H9 (cell line): ENCODE data around the gene RAPGEF6. TPM values are rescaled to one million over a fixed set of nuclear protein-coding genes. Genes with fewer than 3 reads are reported as not detected.

Source experiments
- DNase-seq: peaks from one replicate; pipeline ENCODE4 v3.0.0-alpha.2; 2017
- H2AFZ ChIP-seq: one replicate; pipeline ENCODE4 v1.6.1; 2013; ENCODE audit warnings: mild to moderate bottlenecking, low read length, control low read depth, moderate library complexity
- H2AK5ac ChIP-seq: 2 replicates; pipeline ENCODE4 v1.6.1; 2013; ENCODE audit warnings: low read length, control low read depth, mixed read lengths; ENCODE audit not compliant: insufficient read length
- H2BK120ac ChIP-seq: one replicate; pipeline ENCODE4 v1.6.1; 2013; ENCODE audit warnings: low read depth, mild to moderate bottlenecking, low read length, control low read depth, inconsistent platforms; ENCODE audit not compliant: poor library complexity, severe bottlenecking
- H2BK12ac ChIP-seq: 2 replicates; pipeline ENCODE4 v1.6.1; 2013; ENCODE audit warnings: low read length, control low read depth, mixed read lengths, low read depth; ENCODE audit not compliant: insufficient read length
- H2BK15ac ChIP-seq: 2 replicates; pipeline ENCODE4 v1.6.1; 2013; ENCODE audit warnings: low read depth, low read length, control low read depth
- H2BK20ac ChIP-seq: one replicate; pipeline ENCODE4 v1.6.1; 2013; ENCODE audit warnings: low read depth, mild to moderate bottlenecking, low read length, control low read depth, inconsistent platforms; ENCODE audit not compliant: poor library complexity, severe bottlenecking
- H2BK5ac ChIP-seq: 2 replicates; pipeline ENCODE4 v1.6.1; 2013; ENCODE audit warnings: low read length, control low read depth, mixed read lengths; ENCODE audit not compliant: insufficient read length
- H3K14ac ChIP-seq: 2 replicates; pipeline ENCODE4 v1.6.1; 2013; ENCODE audit warnings: low read length, control low read depth; ENCODE audit not compliant: insufficient read depth
- H3K18ac ChIP-seq: 2 replicates; pipeline ENCODE4 v1.6.1; 2013; ENCODE audit warnings: low read depth, mild to moderate bottlenecking, mixed read lengths, low read length, control low read depth; ENCODE audit not compliant: insufficient read length
- H3K23ac ChIP-seq: 2 replicates; pipeline ENCODE4 v1.6.1; 2013; ENCODE audit warnings: low read length, control low read depth, mixed read lengths, low read depth; ENCODE audit not compliant: insufficient read length
- H3K23me2 ChIP-seq: 2 replicates; pipeline ENCODE4 v1.6.1; 2013; ENCODE audit warnings: low read depth, mild to moderate bottlenecking, mixed read lengths, low read length, control low read depth; ENCODE audit not compliant: insufficient read length, poor library complexity, severe bottlenecking
- H3K27ac ChIP-seq: 2 replicates; pipeline ENCODE4 v1.5.1; 2013; ENCODE audit warnings: low read length, control low read depth, mixed read lengths, low read depth; ENCODE audit not compliant: insufficient read length
- H3K27me3 ChIP-seq: 2 replicates; pipeline ENCODE4 v1.6.1; 2013; ENCODE audit warnings: low read length, control low read depth, inconsistent platforms; ENCODE audit not compliant: insufficient read depth
- H3K4ac ChIP-seq: 2 replicates; pipeline ENCODE4 v1.6.1; 2013; ENCODE audit warnings: low read depth, mild to moderate bottlenecking, control low read depth, inconsistent platforms, low read length, moderate library complexity
- H3K4me1 ChIP-seq: 2 replicates; pipeline ENCODE4 v1.6.1; 2013; ENCODE audit warnings: low read length, control low read depth, inconsistent platforms; ENCODE audit not compliant: insufficient read depth
- H3K4me2 ChIP-seq: 2 replicates; pipeline ENCODE4 v1.6.1; 2013; ENCODE audit warnings: low read length, control low read depth, mixed read lengths; ENCODE audit not compliant: insufficient read length, insufficient read depth
- H3K56ac ChIP-seq: 2 replicates; pipeline ENCODE4 v1.6.1; 2013; ENCODE audit warnings: low read depth, mild to moderate bottlenecking, mixed read lengths, low read length, control low read depth; ENCODE audit not compliant: insufficient read length
- H3K79me1 ChIP-seq: 2 replicates; pipeline ENCODE4 v1.6.1; 2013; ENCODE audit warnings: low read depth, mild to moderate bottlenecking, moderate library complexity, low read length, control low read depth, inconsistent platforms; ENCODE audit not compliant: insufficient read depth, poor library complexity, severe bottlenecking
- H3K79me2 ChIP-seq: 2 replicates; pipeline ENCODE4 v1.6.1; 2013; ENCODE audit warnings: low read length, control low read depth, inconsistent platforms; ENCODE audit not compliant: insufficient read depth
- H3K9ac ChIP-seq: 2 replicates; pipeline ENCODE4 v1.6.1; 2013; ENCODE audit warnings: low read length, control low read depth, mixed read lengths; ENCODE audit not compliant: insufficient read length; ENCODE audit errors: extremely low read depth
- H3K9me3 ChIP-seq: one replicate; pipeline ENCODE4 v1.6.1; 2013; ENCODE audit warnings: low read depth, low read length, inconsistent platforms; ENCODE audit not compliant: control insufficient read depth
- H3T11ph ChIP-seq: one replicate; pipeline ENCODE4 v1.6.1; 2013; ENCODE audit warnings: mild to moderate bottlenecking, low read length, control low read depth, inconsistent platforms
- H4K20me1 ChIP-seq: one replicate; pipeline ENCODE4 v1.6.1; 2013; ENCODE audit not compliant: control insufficient read depth, insufficient read length, insufficient read depth
- H4K5ac ChIP-seq: 2 replicates; pipeline ENCODE4 v1.6.1; 2013; ENCODE audit warnings: low read depth, mild to moderate bottlenecking, mixed read lengths, low read length, control low read depth; ENCODE audit not compliant: insufficient read length
- H4K8ac ChIP-seq: replicated peaks from 2 replicates; pipeline ENCODE4 v1.6.1; 2013; ENCODE audit warnings: low read length, control low read depth, mixed read lengths, low read depth; ENCODE audit not compliant: insufficient read length
- H4K91ac ChIP-seq: 2 replicates; pipeline ENCODE4 v1.6.1; 2013; ENCODE audit warnings: low read depth, mild to moderate bottlenecking, moderate library complexity, mixed read lengths, low read length, control low read depth; ENCODE audit not compliant: insufficient read length
- H3K27ac Mint-ChIP-seq, 3 experiments: 2 replicates in 2 of 3; 3 replicates in 1 of 3; pipeline ENCODE4 v1.8.0; 2020 to 2021; ENCODE audit warnings: mixed read lengths in 3 of 3, mild to moderate bottlenecking in 1 of 3, moderate library complexity in 1 of 3
- H3K27me3 Mint-ChIP-seq: 2 replicates; pipeline ENCODE4 v1.8.0; 2021; ENCODE audit warnings: low read depth, mild to moderate bottlenecking, moderate library complexity, mixed read lengths
- H3K36me3 Mint-ChIP-seq, 3 experiments: 2 replicates in 2 of 3; 3 replicates in 1 of 3; pipeline ENCODE4 v1.8.0; 2020 to 2021; ENCODE audit warnings: low read depth in 3 of 3, mixed read lengths in 3 of 3; ENCODE audit not compliant: insufficient read depth in 1 of 3
- H3K4me1 Mint-ChIP-seq, 2 experiments: 2 replicates each; pipeline ENCODE4 v1.8.0; 2020; ENCODE audit warnings: mixed read lengths in 2 of 2
- H3K4me3 Mint-ChIP-seq, 2 experiments: 2 replicates in 1 of 2; 3 replicates in 1 of 2; pipeline ENCODE4 v1.8.0; 2020 to 2021; ENCODE audit warnings: mild to moderate bottlenecking in 2 of 2, mixed read lengths in 2 of 2, moderate library complexity in 1 of 2
- H3K9me3 Mint-ChIP-seq, 2 experiments: 2 replicates in 1 of 2; 3 replicates in 1 of 2; pipeline ENCODE4 v1.8.0; 2020; ENCODE audit warnings: mild to moderate bottlenecking in 2 of 2, mixed read lengths in 2 of 2, moderate library complexity in 1 of 2
- CTCF ChIP-seq: fragments of 200-600 bp; sonication (generic); conservative IDR thresholded peaks from 3 replicates; pipeline ENCODE4 v1.8.0; 2021; ENCODE audit warnings: antibody characterized with exemption, mild to moderate bottlenecking
- WGBS: extraction: QIAGEN DNeasy Blood & Tissue Kit; methylation state at CpG from one replicate; pipeline ENCODE4 v1.1.7; 2013; ENCODE audit warnings: missing lambda C conversion rate, low lambda C conversion rate, mixed read lengths; ENCODE audit not compliant: insufficient read length; ENCODE audit errors: extremely low coverage; 5-methylcytosine and 5-hydroxymethylcytosine counted together
- total RNA-seq: library from RNA; stranded (reverse); gene quantifications from 2 replicates; pipeline ENCODE4 v1.2.1, GENCODE V29; 2021

The RAPGEF6 gene
- total RNA-seq, 1 experiment from 2014 or later: 19.7 TPM

GRCh38 chr5:131393498-131393968, 241.5 kb downstream of the RAPGEF6 start:
- Histone ChIP-seq H3K56ac (no peak overlapping the region), H3T11ph (no peak overlapping the region), H4K8ac (no peak overlapping the region), H3K4ac (no peak overlapping the region), H3K27ac (no peak overlapping the region), H3K4me1 (no peaks in the 10 kb centered on the region), H3K27me3 (no peaks in the 10 kb centered on the region), H3K23ac (no peak overlapping the region), H2BK120ac (no peak overlapping the region), H2BK5ac (no peak overlapping the region), H2BK12ac (no peak overlapping the region), H3K79me1 (no peaks in the 10 kb centered on the region), H3K18ac (no peak overlapping the region), H3K9ac (no peak overlapping the region), H3K9me3 (no peaks in the 10 kb centered on the region), H4K5ac (no peak overlapping the region), H4K20me1 (no peaks in the 10 kb centered on the region), H3K14ac (no peak overlapping the region), H2AK5ac (no peak overlapping the region), H2BK20ac (no peak overlapping the region), H2AFZ (no peak overlapping the region), H4K91ac (no peak overlapping the region), H3K4me2 (no peak overlapping the region), H3K79me2 (no peaks in the 10 kb centered on the region), H2BK15ac (no peak overlapping the region), H3K23me2 (no peaks in the 10 kb centered on the region)
- Mint-ChIP-seq H3K4me3 (no peak overlapping the region), H3K27me3 (no peaks in the 10 kb centered on the region; the same call in 1 of the 2 replicates), H3K36me3 (peaks cover 4 to 40% (median 31%) of the 10 kb centered on the region in 3 experiments; a peak in 5 of 7 replicates), H3K4me1 (no peaks in the 10 kb centered on the region), H3K9me3 (no peaks in the 10 kb centered on the region), H3K27ac (peak overlapping the region in 2 of 3 experiments; percentile 21 to 35; a peak in 1 of 7 replicates)
- no peak for DNase-seq
- WGBS: no CpG with 5 or more reads among the region's 5 CpGs
- TF ChIP-seq CTCF: no peak
